HG03342 (cell line): ENCODE data around the gene SLC9C1.
A peak's percentile ranks its signal among the peaks of the same experiment; 100 is the strongest.

Experiments
- ATAC-seq: cut with Tn5 transposase; IDR thresholded peaks from one replicate; pipeline ENCODE4 v1.9.1; 2021; ENCODE audit warnings: mild to moderate bottlenecking, moderate library complexity; ENCODE audit not compliant: unreplicated experiment

Gene SLC9C1

GRCh38 chr3:112115806-112116383 is 178.1 kb downstream of the SLC9C1 start:
- no peak for ATAC-seq

- ATAC-seq, result peak; percentile 25
Observed at GRCh38 chr3:112115161-112115739, 178.8 kb downstream of the SLC9C1 start.

GRCh38 chr3:112114576-112115160 is 179.3 kb downstream of the SLC9C1 start:
- peak; percentile 23 for ATAC-seq

DNA sequence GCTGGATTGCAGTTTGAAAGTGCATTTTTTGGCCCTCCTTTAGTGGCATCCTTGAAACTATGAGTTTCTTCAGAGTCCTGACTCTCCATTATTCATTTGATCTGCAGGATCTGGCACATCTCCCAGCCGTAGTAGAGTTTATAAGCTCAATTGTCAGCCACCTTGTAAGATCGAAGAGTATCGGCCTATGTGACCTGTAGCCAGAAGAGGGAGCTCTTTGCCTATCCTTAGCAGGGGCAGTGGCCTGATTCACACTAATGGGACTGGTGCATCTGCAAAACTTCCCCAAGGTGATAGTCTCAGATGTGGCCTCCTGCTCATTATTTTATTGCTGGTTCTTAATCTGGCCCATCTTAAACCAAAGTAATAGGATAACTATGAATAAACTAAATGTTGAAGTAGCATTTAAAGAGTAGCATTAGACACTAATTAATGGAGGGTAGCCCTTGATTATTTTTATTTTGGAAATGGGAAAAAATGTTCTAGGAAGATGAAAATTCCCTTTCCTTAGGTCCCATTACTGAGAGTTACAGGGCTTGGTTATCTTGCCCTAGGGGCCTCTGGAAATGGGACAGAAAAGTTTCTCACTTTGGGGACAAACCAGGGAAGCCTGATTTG is 182.1 kb downstream of the SLC9C1 start:
- peak; percentile 50 for ATAC-seq

DNA sequence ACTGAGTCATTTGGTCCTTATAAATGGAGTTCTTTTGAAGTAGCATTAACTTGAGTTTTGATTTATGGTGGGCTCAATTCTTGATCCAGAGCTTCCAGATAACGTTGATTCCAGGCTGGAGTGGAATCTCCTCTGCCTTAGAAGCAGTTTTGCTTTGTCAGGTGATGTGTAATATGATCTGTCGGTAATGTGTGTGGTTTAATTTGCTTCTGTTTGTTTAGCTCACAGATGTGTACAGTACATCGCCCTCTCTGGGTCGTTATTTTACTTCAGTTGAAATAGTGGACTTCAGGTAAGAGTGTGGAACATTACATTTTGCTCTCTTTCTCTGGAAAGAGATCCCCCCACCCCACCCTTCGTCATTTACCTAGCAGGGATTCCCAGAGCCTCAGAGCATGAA is 184.7 kb downstream of the SLC9C1 start:
- ATAC-seq, result no peak

- no peak for ATAC-seq
Observed at GRCh38 chr3:112104774-112105173, 189.2 kb downstream of the SLC9C1 start.

DNA sequence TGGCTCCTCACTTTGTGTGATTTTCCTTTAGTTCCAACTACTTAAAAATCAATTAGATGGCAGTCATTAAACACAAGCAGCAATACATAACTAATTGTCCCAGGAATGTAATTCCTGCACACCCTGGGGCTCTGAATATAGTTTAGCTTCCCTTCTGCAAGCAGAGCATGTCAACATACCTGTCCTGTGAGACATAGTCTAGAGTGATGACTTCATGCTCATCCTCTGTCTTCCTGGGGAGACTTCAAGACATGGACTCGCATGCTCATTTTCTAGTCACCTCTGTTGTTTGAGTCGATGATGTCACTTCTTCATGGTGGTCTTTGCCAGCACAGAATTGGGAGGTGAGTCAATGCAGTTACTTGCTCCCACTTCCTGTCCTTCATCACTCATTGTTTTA is 192.1 kb downstream of the SLC9C1 start:
- ATAC-seq, result no peak

DNA sequence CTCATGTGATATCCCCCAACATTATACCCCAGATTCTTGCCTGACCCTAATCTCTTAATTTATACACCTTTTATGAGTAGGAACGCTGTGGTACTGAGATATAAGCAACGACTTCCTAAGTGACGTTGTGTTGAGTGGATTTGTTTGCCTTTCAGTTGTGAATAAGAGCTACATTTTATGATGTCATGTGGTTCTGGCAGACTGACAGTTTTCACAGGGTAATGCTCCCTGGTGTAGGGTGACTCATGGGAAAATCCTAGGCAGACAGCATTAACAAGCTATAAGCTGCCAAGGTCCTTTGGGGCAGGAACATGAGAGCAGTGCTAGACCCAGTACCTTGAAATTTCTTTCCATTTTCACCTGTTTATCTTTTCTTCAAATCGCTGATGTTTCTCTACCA is 196.6 kb downstream of the SLC9C1 start:
- ATAC-seq, result no peak

- ATAC-seq, result no peak
Observed at GRCh38 chr3:112096176-112096575, 197.8 kb downstream of the SLC9C1 start.

DNA sequence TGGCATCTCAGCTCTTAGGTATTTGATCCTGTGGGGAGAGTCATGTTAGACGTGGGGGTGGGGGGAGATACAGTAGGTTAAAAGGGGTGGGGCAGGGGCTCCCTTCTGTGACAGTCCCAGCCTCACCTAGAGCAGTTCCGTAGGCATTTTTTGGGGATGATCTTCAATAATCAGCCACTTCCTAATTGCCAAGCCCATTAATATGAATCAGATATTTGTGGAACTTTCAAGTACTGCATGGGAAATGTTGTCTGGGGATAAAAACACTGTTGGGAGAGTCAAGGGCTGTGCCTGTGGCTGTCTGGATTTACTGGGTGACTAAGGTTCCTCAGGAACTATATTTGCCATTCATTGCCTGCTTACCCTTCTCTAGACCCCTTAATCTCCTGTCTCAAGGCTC is 198.3 kb downstream of the SLC9C1 start:
- no peak for ATAC-seq

GRCh38 chr3:112093180-112093522 is 200.9 kb downstream of the SLC9C1 start:
- ATAC-seq, result no peak

DNA sequence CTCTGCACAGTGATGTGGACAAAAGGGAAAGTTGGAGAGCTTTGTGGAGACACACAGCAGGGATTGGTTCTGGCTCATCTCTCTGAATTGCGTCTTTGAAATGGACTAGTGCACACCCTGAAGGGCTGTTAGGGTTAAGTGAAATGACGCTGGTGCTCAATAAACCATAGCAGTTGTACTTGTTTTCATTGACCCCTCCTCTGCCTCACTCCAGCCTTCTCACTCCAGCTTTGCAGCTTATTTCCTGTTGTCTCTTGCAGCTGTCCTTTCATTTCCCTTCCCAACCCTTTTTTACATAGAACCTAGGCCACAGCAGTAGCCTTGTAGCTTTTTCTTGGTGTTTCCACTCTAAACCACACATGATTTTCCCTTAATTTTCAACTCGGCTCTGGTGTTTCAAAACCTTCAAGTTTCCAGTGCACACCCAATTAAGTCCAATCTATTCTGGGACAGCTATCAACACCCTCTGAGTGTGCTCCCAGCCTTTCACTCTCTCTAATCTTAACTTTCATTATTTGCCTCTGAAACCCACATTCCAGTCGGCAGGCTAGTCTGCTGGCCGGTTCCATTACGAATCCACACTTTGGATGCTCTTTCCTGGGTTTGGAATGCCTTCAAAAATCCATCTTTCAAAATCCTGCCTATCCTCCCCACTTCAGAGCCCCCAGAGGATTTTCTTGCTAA is 201.4 kb downstream of the SLC9C1 start:
- ATAC-seq, result peak; percentile 60

GRCh38 chr3:112090887-112091586 is 203.0 kb downstream of the SLC9C1 start:
- no peak for ATAC-seq
